ENCODE data around the gene SLC39A5.
"Not testable (repeated sequence)": the region's sequence is repeated elsewhere in the genome, so short reads cannot be mapped to it uniquely, and the experiment has no call there.

SLC39A5 gene

GRCh38 chr12:56282579-56282978 is 52.7 kb downstream of the SLC39A5 start:
- H3K79me2 ChIP-seq (ENCODE audit: low read length), result peaks cover 19% of the 10 kb centered on the region
- H3K9ac ChIP-seq (ENCODE audit: low read length), result no peak overlapping the region
- H3K4me2 ChIP-seq (ENCODE audit: low read depth, low read length), result no peak overlapping the region
- H3F3A ChIP-seq (ENCODE audit: insufficient read depth, low read length), result no peaks in the 10 kb centered on the region
- no peak for DNase-seq
- H3K4me1 ChIP-seq (ENCODE audit: low read length), result no peaks in the 10 kb centered on the region
- H2AFZ ChIP-seq (ENCODE audit: low read length), result no peak overlapping the region
- H3K36me3 ChIP-seq (replicated peaks; ENCODE audit: insufficient read depth, low read length), result peaks cover 15% of the 10 kb centered on the region
- H3K9me2 ChIP-seq (replicated peaks; ENCODE audit: insufficient read depth, low read length), result no peaks in the 10 kb centered on the region
- H3K27me3 ChIP-seq (replicated peaks; ENCODE audit: insufficient read depth, low read length), result no peaks in the 10 kb centered on the region
- no peak for TF ChIP-seq EZH2phosphoT487 (IDR thresholded peaks at IDR 0.05; ENCODE audit: low read length)
- TF ChIP-seq CTCF (IDR thresholded peaks at IDR 0.05; ENCODE audit: low read length), result no peak
- no peak for TF ChIP-seq EZH2 (optimal IDR thresholded peaks at IDR 0.05; ENCODE audit: low read depth, low read length)
- H3K4me3 ChIP-seq (ENCODE audit: low read length), result no peak overlapping the region
- H4K20me1 ChIP-seq (ENCODE audit: insufficient read depth, low read length), result no peaks in the 10 kb centered on the region
- H3K27ac ChIP-seq (ENCODE audit: low read length), result no peak overlapping the region
- H3K9me3 ChIP-seq (replicated peaks; ENCODE audit: insufficient read depth, low read length), result no peaks in the 10 kb centered on the region

- not testable (repeated sequence) for H4K20me1 ChIP-seq (ENCODE audit: insufficient read depth, low read length); H3K9ac ChIP-seq (ENCODE audit: low read length); H3K27me3 ChIP-seq (replicated peaks; ENCODE audit: insufficient read depth, low read length); H2AFZ ChIP-seq (ENCODE audit: low read length); H3K4me2 ChIP-seq (ENCODE audit: low read depth, low read length); H3K4me1 ChIP-seq (ENCODE audit: low read length); DNase-seq; H3K4me3 ChIP-seq (ENCODE audit: low read length); H3F3A ChIP-seq (ENCODE audit: insufficient read depth, low read length); H3K9me2 ChIP-seq (replicated peaks; ENCODE audit: insufficient read depth, low read length); H3K27ac ChIP-seq (ENCODE audit: low read length); H3K9me3 ChIP-seq (replicated peaks; ENCODE audit: insufficient read depth, low read length)
- Histone ChIP-seq H3K36me3 (replicated peaks; ENCODE audit: insufficient read depth, low read length) (peaks cover 14% of the 10 kb centered on the region), H3K79me2 (ENCODE audit: low read length) (peaks cover 34% of the 10 kb centered on the region)
Observed at GRCh38 chr12:56284263-56284662, 54.4 kb downstream of the SLC39A5 start.

- no peak overlapping the region for H3K9ac ChIP-seq (ENCODE audit: low read length)
- no peak overlapping the region for H3K4me2 ChIP-seq (ENCODE audit: low read depth, low read length)
- no peak overlapping the region for H3K27ac ChIP-seq (ENCODE audit: low read length)
- no peak overlapping the region for H2AFZ ChIP-seq (ENCODE audit: low read length)
- H3K79me2 ChIP-seq (ENCODE audit: low read length), result peaks cover 53% of the 10 kb centered on the region
- H3F3A ChIP-seq (ENCODE audit: insufficient read depth, low read length), result no peaks in the 10 kb centered on the region
- H3K9me2 ChIP-seq (replicated peaks; ENCODE audit: insufficient read depth, low read length), result no peaks in the 10 kb centered on the region
- H4K20me1 ChIP-seq (ENCODE audit: insufficient read depth, low read length), result no peaks in the 10 kb centered on the region
- no peaks in the 10 kb centered on the region for H3K9me3 ChIP-seq (replicated peaks; ENCODE audit: insufficient read depth, low read length)
- no peak for DNase-seq
- H3K4me1 ChIP-seq (ENCODE audit: low read length), result no peaks in the 10 kb centered on the region
- no peak overlapping the region for H3K4me3 ChIP-seq (ENCODE audit: low read length)
- no peaks in the 10 kb centered on the region for H3K27me3 ChIP-seq (replicated peaks; ENCODE audit: insufficient read depth, low read length)
- peaks cover 20% of the 10 kb centered on the region for H3K36me3 ChIP-seq (replicated peaks; ENCODE audit: insufficient read depth, low read length)
- no peak for TF ChIP-seq CTCF (IDR thresholded peaks at IDR 0.05; ENCODE audit: low read length)
- TF ChIP-seq EZH2 (optimal IDR thresholded peaks at IDR 0.05; ENCODE audit: low read depth, low read length), result no peak
Observed at GRCh38 chr12:56286044-56286830, 56.4 kb downstream of the SLC39A5 start.
